Breast epithelium (tissue), 3 donors: ENCODE results near the gene ZFYVE16.

ENCODE experiments used
- POLR2A ChIP-seq: fragments of 450-650 bp; IDR thresholded peaks from one replicate; pipeline ENCODE4 v1.6.1; 2016; ENCODE audit warnings: antibody characterized with exemption, mild to moderate bottlenecking, moderate library complexity
- POLR2AphosphoS5 ChIP-seq, 3 donors: sonication (generic); formaldehyde crosslinking; IDR thresholded peaks; one replicate each; pipeline ENCODE4 v1.6.1; 2017; ENCODE audit warnings: antibody characterized with exemption in 3 of 3
- TF ChIP-seq, protein P1 (sequence below), 3 donors: fragments of 450-650 bp; IDR thresholded peaks; one replicate each; pipeline ENCODE4 v1.5.1; 2016 to 2017; ENCODE audit warnings: antibody characterized with exemption in 3 of 3, mild to moderate bottlenecking in 3 of 3, moderate library complexity in 3 of 3

DNA sequence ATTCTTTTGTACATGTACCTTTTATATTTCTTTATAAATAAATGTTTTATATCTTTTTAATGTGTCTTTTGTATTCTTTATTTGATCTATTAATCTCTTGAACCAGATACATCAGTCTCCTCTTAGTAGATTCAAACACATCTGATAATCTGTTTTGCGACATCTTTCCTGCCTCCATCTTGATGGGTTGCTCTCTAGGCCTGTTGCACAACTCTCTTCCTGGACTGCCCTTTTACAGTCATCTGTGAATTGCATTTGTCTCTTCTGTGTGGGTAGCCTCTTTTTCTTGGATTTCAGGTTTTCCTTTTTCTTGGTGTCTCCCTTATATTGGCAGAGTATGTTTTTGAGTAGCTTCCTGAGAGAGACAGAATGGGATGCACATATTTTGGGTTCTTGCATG is 6.2 kb downstream of the ZFYVE16 start:
- TF ChIP-seq, protein P1, sequence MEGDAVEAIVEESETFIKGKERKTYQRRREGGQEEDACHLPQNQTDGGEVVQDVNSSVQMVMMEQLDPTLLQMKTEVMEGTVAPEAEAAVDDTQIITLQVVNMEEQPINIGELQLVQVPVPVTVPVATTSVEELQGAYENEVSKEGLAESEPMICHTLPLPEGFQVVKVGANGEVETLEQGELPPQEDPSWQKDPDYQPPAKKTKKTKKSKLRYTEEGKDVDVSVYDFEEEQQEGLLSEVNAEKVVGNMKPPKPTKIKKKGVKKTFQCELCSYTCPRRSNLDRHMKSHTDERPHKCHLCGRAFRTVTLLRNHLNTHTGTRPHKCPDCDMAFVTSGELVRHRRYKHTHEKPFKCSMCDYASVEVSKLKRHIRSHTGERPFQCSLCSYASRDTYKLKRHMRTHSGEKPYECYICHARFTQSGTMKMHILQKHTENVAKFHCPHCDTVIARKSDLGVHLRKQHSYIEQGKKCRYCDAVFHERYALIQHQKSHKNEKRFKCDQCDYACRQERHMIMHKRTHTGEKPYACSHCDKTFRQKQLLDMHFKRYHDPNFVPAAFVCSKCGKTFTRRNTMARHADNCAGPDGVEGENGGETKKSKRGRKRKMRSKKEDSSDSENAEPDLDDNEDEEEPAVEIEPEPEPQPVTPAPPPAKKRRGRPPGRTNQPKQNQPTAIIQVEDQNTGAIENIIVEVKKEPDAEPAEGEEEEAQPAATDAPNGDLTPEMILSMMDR (IDR thresholded peaks at IDR 0.05), result no peak
- TF ChIP-seq POLR2A (no peak), POLR2AphosphoS5 (IDR thresholded peaks at IDR 0.05) (no peak)
